Pancreas (tissue), 10 donors: ENCODE results near the gene EMX1. TPM values are rescaled to one million over a fixed set of nuclear protein-coding genes. Genes with fewer than 3 reads are reported as not detected.
A peak's percentile ranks its signal among the peaks of the same experiment; 100 is the strongest.

Source experiments
- ATAC-seq, 4 donors: fragments of 200-7000 bp; cut with Tn5 transposase; one replicate each; pipeline versions ENCODE4 v1.8.0 to v1.9.1; 2020; ENCODE audit warnings: mild to moderate bottlenecking in 4 of 4, moderate library complexity in 4 of 4
- DNase-seq, 6 donors: peaks; one replicate each; pipeline ENCODE4 v3.0.0-alpha.2; 2020
- FAIRE-seq: peaks from 2 replicates; lab custom pipeline; 2012; peaks lifted over from hg19 to GRCh38; lab: Jason Lieb, UNC
- H3K27ac ChIP-seq, 4 donors: fragments of 200-600 bp; sonication (generic); 1 replicate in 3 of 4; 2 replicates in 1 of 4; pipeline versions ENCODE4 v1.5.0 to v1.8.0; 2020
- H3K27me3 ChIP-seq, 4 donors: fragments of 200-600 bp; one replicate each; pipeline ENCODE4 v1.8.0; 2021
- H3K36me3 ChIP-seq, 3 donors: fragments of 200-600 bp; sonication (generic) in 1 of 3; one replicate each; pipeline versions ENCODE4 v1.5.0 to v1.8.0; 2020 to 2021
- H3K4me1 ChIP-seq, 3 donors: fragments of 200-600 bp; one replicate each; pipeline ENCODE4 v1.8.0; 2021
- H3K4me3 ChIP-seq, 4 donors: fragments of 200-600 bp; sonication (generic) in 2 of 4; one replicate each; pipeline versions ENCODE4 v1.5.0 to v1.8.0; 2020 to 2021
- H3K9me3 ChIP-seq, 4 donors: fragments of 200-600 bp; one replicate each; pipeline ENCODE4 v1.8.0; 2021
- CTCF ChIP-seq, 4 donors: fragments of 200-600 bp; sonication (generic) in 3 of 4; IDR thresholded peaks; one replicate each; pipeline versions ENCODE4 v1.5.0 to v1.8.0; 2021; ENCODE audit warnings: antibody characterized with exemption in 4 of 4
- WGBS, 2 donors: extraction: QIAGEN DNeasy Blood & Tissue Kit; methylation state at CpG; one replicate each; pipeline ENCODE4 v1.1.7; 2013; 5-methylcytosine and 5-hydroxymethylcytosine counted together
- intact Hi-C, 3 donors: fragments of 100-400 bp; cut with DNase I; formaldehyde crosslinking; loops; one replicate each; pipeline versions ENCODE4 v1.11.1 to v1.14.2; 2022
- polyA plus RNA-seq, 2 donors: library from polyadenylated mRNA; stranded (reverse); fragments of 200-250 nt; gene quantifications; one replicate each; pipeline ENCODE4 v1.2.3, GENCODE V29; 2013
- total RNA-seq, 6 donors: library from RNA; stranded (reverse); fragmentation: NEBNext Ultra II Directional in 4 of 6; extraction: Animal tissue kit (Norgen Biotek cat#: 25700) in 4 of 6; gene quantifications; one replicate each; pipeline versions ENCODE4 v1.2.1 to v1.2.4, GENCODE V29; 2021 to 2023
- donor health status: healthy with polysubstance abuse.
- donor health status: DM: no; HTN: no; CAD: no; lungs with moderate emphysema.
- donor health status: DM: no; HTN: no; CAD: no.
- donor health status: control.
- donor health status: control.
- donor health status: Bipolar disorder and iron deficiency.
- donor health status: DM: yes; HTN: yes; CAD: no.
- donor health status: DM: no; HTN: no; CAD: no.
- donor health status: DM: no; HTN: no; CAD: no.
- donor health status: DM: yes; HTN: yes; CAD: no.

EMX1 gene
- total and polyA plus RNA-seq, 8 donors: 0.13 to 0.37 (median 0.28) TPM; not detected in 1

GRCh38 chr2:72925328-72925943 lies 8.1 kb downstream of the EMX1 start:
- DNase-seq (peak in 2 of 6 donors; percentile 4 to 34), ATAC-seq (no peak), FAIRE-seq (no peak)
- no peaks in the 10 kb centered on the region for H3K9me3 ChIP-seq
- no peaks in the 10 kb centered on the region for H3K36me3 ChIP-seq
- WGBS, 2 donors: 11 to 13% methylated on average over 26 of the region's 26 CpGs
- no peak overlapping the region for H3K27ac ChIP-seq
- no peak for TF ChIP-seq CTCF (IDR thresholded peaks at IDR 0.05)
- H3K4me1 ChIP-seq: peaks cover 0 to 9% (median 0%) of the 10 kb centered on the region in 3 donors
- intact Hi-C loops: no loop called here
- H3K27me3 ChIP-seq: peaks cover 0 to 49% (median 16%) of the 10 kb centered on the region in 4 donors
- no peak overlapping the region for H3K4me3 ChIP-seq

GRCh38 chr2:72926368-72926767 lies 9.0 kb downstream of the EMX1 start:
- TF ChIP-seq CTCF (IDR thresholded peaks at IDR 0.05): no peak
- Histone ChIP-seq H3K27ac (no peak overlapping the region), H3K4me1 (peaks cover 0 to 9% (median 0%) of the 10 kb centered on the region in 3 donors), H3K9me3 (no peaks in the 10 kb centered on the region), H3K36me3 (no peaks in the 10 kb centered on the region), H3K4me3 (no peak overlapping the region), H3K27me3 (peaks cover 0 to 40% (median 12%) of the 10 kb centered on the region in 4 donors)
- intact Hi-C loops: no loop called here
- ATAC-seq (no peak), DNase-seq (no peak), FAIRE-seq (no peak)
- WGBS, 2 donors: 19 to 32% methylated on average over 4 of the region's 4 CpGs

GRCh38 chr2:72926811-72927465 lies 9.6 kb downstream of the EMX1 start:
- peaks cover 0 to 40% (median 12%) of the 10 kb centered on the region in 4 donors for H3K27me3 ChIP-seq
- H3K4me1 ChIP-seq: peaks cover 0 to 9% (median 0%) of the 10 kb centered on the region in 3 donors
- intact Hi-C loops: no loop called here
- WGBS, 2 donors: 55 to 62% methylated on average over 6 of the region's 6 CpGs
- FAIRE-seq (no peak), ATAC-seq (no peak), DNase-seq (no peak)
- no peaks in the 10 kb centered on the region for H3K36me3 ChIP-seq
- no peak for TF ChIP-seq CTCF (IDR thresholded peaks at IDR 0.05)
- no peak overlapping the region for H3K27ac ChIP-seq
- H3K4me3 ChIP-seq: no peak overlapping the region
- no peaks in the 10 kb centered on the region for H3K9me3 ChIP-seq

- H3K36me3 ChIP-seq: no peaks in the 10 kb centered on the region
- peaks cover 0 to 35% (median 12%) of the 10 kb centered on the region in 4 donors for H3K27me3 ChIP-seq
- TF ChIP-seq CTCF (IDR thresholded peaks at IDR 0.05): no peak
- FAIRE-seq (no peak), DNase-seq (peak in 1 of 6 donors; percentile 11), ATAC-seq (no peak)
- H3K27ac ChIP-seq: no peak overlapping the region
- no peaks in the 10 kb centered on the region for H3K9me3 ChIP-seq
- intact Hi-C loops: no loop called here
- no peak overlapping the region for H3K4me3 ChIP-seq
- H3K4me1 ChIP-seq: peaks cover 0 to 9% (median 0%) of the 10 kb centered on the region in 3 donors
- 71 to 78% methylated on average over 8 of the region's 8 CpGs for WGBS, 2 donors
Observed at GRCh38 chr2:72927619-72928550, 10.6 kb downstream of the EMX1 start.
